Liver (tissue), 3 donors: Measurements from ENCODE around the gene KIF26B.

ENCODE experiments used
- GABPA ChIP-seq, 2 donors: IDR thresholded peaks in 1 of 2; conservative IDR thresholded peaks in 1 of 2; 2 replicates each; pipeline ENCODE4 v1.6.1; 2016; ENCODE audit warnings: antibody characterized with exemption in 2 of 2, mild to moderate bottlenecking in 1 of 2, moderate library complexity in 1 of 2
- HNF4G ChIP-seq: IDR thresholded peaks from 2 replicates; pipeline ENCODE4 v1.6.1; 2016; ENCODE audit warnings: antibody characterized with exemption
- YY1 ChIP-seq: IDR thresholded peaks from 2 replicates; pipeline ENCODE4 v1.6.1; 2016; ENCODE audit warnings: antibody characterized with exemption, mild to moderate bottlenecking
- TF ChIP-seq, protein P1 (sequence below): fragments of 150-350 bp; IDR thresholded peaks from 2 replicates; pipeline ENCODE4 v1.5.1; 2017; ENCODE audit warnings: improper control_type of control experiment, low read depth, low read length; ENCODE audit not compliant: missing input control
- donor health status: healthy.
- donor health status: healthy.

DNA sequence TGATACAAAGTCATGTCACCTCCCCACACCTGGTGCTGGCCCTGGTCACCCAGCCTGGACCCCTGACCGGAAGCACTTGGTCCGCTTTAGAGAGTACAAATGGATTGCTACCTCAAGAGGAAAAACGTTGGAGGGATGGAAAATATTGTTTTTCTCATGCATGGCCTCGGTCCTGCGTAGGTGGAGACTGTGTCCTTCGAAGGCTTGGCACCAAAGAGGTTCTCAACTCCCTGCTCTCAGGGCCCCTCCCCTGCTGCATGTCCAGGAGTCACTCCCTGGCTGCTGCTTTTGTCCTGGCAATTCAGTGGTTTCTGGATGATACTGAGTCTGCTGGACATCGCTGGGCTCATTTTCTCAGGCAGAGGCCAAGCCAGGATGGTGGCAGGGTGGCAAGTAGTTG, 529.8 kb downstream of the KIF26B start:
- TF ChIP-seq, protein P1, sequence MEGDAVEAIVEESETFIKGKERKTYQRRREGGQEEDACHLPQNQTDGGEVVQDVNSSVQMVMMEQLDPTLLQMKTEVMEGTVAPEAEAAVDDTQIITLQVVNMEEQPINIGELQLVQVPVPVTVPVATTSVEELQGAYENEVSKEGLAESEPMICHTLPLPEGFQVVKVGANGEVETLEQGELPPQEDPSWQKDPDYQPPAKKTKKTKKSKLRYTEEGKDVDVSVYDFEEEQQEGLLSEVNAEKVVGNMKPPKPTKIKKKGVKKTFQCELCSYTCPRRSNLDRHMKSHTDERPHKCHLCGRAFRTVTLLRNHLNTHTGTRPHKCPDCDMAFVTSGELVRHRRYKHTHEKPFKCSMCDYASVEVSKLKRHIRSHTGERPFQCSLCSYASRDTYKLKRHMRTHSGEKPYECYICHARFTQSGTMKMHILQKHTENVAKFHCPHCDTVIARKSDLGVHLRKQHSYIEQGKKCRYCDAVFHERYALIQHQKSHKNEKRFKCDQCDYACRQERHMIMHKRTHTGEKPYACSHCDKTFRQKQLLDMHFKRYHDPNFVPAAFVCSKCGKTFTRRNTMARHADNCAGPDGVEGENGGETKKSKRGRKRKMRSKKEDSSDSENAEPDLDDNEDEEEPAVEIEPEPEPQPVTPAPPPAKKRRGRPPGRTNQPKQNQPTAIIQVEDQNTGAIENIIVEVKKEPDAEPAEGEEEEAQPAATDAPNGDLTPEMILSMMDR: no peak
- TF ChIP-seq GABPA (IDR thresholded peaks at IDR 0.05 in 1 of 2, conservative IDR thresholded peaks at IDR 0.05 in 1 of 2) (no peak), YY1 (no peak), HNF4G (no peak)
